H1 (cell line): ENCODE measurements around the gene CERS5. TPM values are rescaled to one million over a fixed set of nuclear protein-coding genes. Genes with fewer than 3 reads are reported as not detected.

ENCODE experiments used
- CHD7 ChIP-seq: fragments of 300-600 bp; sonication (generic); IDR thresholded peaks from 2 replicates; pipeline ENCODE4 v1.7.1; 2012; ENCODE audit warnings: low read length, moderate library complexity, mild to moderate bottlenecking, inconsistent platforms; ENCODE audit not compliant: insufficient replicate concordance
- HDAC6 ChIP-seq: IDR thresholded peaks from one replicate; pipeline ENCODE4 v1.7.1; 2012; ENCODE audit warnings: low read depth, mild to moderate bottlenecking, inconsistent platforms, low read length, moderate library complexity
- SP4 ChIP-seq: IDR thresholded peaks from 2 replicates; pipeline ENCODE4 v1.6.1; 2012; ENCODE audit warnings: low read length, inconsistent platforms
- TAF1 ChIP-seq: IDR thresholded peaks from 2 replicates; pipeline ENCODE4 v1.6.1; 2011; ENCODE audit warnings: mild to moderate bottlenecking, low read depth, low read length
- TBP ChIP-seq: IDR thresholded peaks from 2 replicates; pipeline ENCODE4 v1.6.1; 2011; ENCODE audit warnings: low read depth, low read length, improper control_type of control experiment
- TCF12 ChIP-seq: IDR thresholded peaks from 2 replicates; pipeline ENCODE4 v1.6.1; 2011; ENCODE audit warnings: low read depth, mild to moderate bottlenecking, low read length
- polyA plus RNA-seq, 7 experiments: library from polyadenylated mRNA; depleted of rRNA in 3 of 7; stranded (reverse) in 5 of 7; unstranded in 2 of 7; fragments of >200 nt in 5 of 7; fragments of 200-250 nt in 2 of 7; gene quantifications; 1 replicate in 5 of 7; 2 replicates in 1 of 7; 4 replicates in 1 of 7; pipeline versions ENCODE4 v1.2.1 to v1.2.3, GENCODE V29; 2011 to 2013; ENCODE audit warnings: missing spikeins in 2 of 7, mixed read lengths in 2 of 7
- total RNA-seq: library from RNA; stranded (reverse); fragmentation: NEBNext Ultra II Directional; extraction: Animal tissue kit (Norgen Biotek cat#: 25700); gene quantifications from 2 replicates; pipeline ENCODE4 v1.2.1, GENCODE V29; 2021

CERS5 gene
- total and polyA plus RNA-seq, 2 of the 8 experiments (the other 6 are each of a cell fraction or from before 2014, with no cell fraction given), result 69.2 to 119 TPM

GRCh38 chr12:50198829-50199228, 31.7 kb upstream of the CERS5 start (continued):
- TF ChIP-seq CHD7 (no peak), TAF1 (no peak), HDAC6 (no peak), TCF12 (no peak), SP4 (no peak), TBP (no peak)
